Jurkat, Clone E6-1 (cell line): Measurements from ENCODE around the gene RNF123.

ENCODE experiments used
- DNase-seq: peaks from one replicate; pipeline ENCODE4 v3.0.0-alpha.2; 2011; ENCODE audit warnings: low read depth, low spot score
- H3K4me3 ChIP-seq: 2 replicates; pipeline ENCODE4 v1.5.1; 2011; ENCODE audit warnings: mild to moderate bottlenecking, low read length, control low read depth, moderate library complexity

RNF123 gene

DNA sequence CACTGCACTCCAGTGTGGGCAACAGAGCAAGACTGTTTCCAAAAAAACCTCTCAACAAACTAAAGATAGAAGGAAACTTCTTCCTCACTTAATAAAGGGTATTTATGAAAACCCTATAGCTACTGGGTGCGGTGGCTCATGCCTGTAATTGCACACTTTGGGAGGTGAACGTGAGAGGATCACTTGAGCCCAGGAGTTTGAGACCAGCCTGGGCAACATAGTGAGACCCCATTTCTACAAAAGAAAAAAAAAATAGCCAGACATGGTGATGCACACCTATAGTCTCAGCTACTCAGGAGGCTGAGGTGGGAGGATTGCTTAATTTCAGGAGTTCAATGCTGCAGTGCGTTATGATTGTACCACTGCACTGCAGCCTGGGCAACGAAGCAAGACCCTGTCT is 74.6 kb downstream of the RNF123 start:
- DNase-seq: no peak
- H3K4me3 ChIP-seq: no peak overlapping the region

DNA sequence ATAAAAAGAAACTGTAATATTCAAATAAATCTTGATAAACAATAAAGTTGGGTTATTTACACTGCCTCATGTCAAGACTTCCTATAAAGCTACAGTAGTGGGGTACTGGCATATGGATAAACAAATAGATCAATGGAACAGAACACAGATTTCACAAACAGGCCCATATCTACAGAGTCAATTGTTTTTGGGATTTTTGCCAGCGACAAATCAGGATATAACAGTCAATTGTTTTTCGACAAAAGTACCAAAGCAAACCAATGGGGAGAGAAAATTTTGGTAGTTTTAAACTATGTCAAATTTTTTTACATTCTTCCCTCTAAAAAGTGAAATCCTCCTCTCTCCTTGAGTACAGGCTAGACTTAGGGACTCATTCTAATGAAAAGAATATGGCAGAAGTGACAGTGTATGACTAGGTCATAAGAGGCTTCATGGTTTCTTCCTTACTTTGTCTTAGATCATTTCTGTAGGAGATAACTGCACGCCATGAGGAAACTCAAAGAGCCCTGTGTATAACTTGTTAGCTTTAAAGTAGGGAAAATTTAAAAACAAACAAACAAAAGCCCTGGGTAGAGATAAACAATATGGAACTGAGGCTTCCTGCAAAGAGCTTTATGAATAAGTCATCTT is 80.0 kb downstream of the RNF123 start:
- DNase-seq: no peak
- H3K4me3 ChIP-seq: no peak overlapping the region

DNA sequence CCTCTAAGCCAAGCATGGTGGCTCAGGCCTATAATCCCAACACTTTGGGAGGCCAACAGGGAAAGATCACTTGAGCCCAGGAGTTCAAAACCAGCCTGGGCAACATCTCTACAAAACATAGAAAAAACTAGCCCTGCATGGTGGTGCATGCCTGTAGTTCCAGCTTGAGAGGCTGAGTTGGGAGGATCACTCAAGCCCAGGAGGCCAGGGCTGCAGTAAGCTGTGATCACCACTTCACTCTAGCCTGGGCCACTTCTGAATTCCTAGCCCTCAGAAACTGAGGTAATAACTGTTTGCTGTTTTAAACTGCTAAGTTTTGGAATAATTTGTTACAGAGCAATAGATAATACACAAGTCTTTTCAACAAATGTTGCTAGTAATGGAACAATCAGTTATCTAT is 80.6 kb downstream of the RNF123 start:
- no peak for DNase-seq
- H3K4me3 ChIP-seq: no peak overlapping the region
